Measurements from ENCODE around the gene AFF3. TPM values are rescaled to one million over a fixed set of nuclear protein-coding genes. Genes with fewer than 3 reads are reported as not detected.
"Not testable (repeated sequence)": the region's sequence is repeated elsewhere in the genome, so short reads cannot be mapped to it uniquely, and the experiment has no call there.

AFF3 gene
- total RNA-seq, 1 donor from 2014 or later = not detected

DNA sequence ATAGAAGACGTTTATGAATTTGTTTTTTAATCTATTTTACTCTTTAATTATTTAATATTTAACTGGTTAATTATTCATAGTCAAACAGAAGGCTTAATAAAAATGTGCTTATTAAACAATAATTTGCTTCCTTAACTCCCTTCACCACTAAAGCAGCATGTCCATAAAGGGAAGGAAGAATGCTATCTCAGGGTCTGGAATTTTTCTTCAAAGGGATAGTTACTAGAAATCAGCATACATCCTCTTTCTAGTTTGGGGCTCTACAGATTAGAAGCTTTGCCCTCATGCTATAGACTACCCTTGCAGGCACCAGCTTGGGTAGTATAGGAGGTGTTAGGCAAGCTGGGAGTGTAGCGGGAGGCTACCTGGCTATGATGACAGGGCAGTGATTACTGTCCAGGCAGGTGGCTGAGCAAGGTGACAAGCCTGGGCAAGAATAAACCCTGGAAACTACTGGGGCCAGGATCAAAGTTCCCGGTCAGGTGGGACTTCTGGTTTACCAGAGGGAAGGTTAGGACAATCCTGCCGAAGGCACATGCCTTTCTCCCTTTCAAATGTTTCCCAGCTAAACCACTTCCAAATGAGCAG is 376.6 kb downstream of the AFF3 start:
- no peak for DNase-seq (ENCODE audit: low read depth)

DNA sequence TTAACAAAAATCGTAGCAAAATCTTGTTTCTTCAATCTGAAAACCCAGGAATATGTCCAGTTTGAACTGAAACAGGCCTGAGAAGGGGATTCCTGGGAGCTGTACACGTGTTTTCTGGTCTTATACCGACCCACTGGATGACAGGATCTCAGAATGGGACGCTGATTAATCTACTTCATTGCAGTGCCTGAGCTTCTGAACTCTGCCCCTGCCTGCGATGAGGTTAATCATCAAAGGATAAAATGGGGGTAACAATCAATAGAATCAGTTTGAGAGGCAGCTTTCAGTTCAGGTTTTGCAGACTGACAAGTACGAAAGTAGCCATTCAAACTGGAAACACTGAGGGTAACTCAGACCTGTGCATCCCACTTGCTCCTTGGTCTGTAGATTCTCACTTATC is 378.6 kb downstream of the AFF3 start:
- DNase-seq (ENCODE audit: low read depth) = no peak

GRCh38 chr2:99762714-99763113 is 379.7 kb downstream of the AFF3 start:
- DNase-seq (ENCODE audit: low read depth) = no peak

GRCh38 chr2:99757611-99758114 is 384.7 kb downstream of the AFF3 start:
- DNase-seq (ENCODE audit: low read depth) = no peak

DNA sequence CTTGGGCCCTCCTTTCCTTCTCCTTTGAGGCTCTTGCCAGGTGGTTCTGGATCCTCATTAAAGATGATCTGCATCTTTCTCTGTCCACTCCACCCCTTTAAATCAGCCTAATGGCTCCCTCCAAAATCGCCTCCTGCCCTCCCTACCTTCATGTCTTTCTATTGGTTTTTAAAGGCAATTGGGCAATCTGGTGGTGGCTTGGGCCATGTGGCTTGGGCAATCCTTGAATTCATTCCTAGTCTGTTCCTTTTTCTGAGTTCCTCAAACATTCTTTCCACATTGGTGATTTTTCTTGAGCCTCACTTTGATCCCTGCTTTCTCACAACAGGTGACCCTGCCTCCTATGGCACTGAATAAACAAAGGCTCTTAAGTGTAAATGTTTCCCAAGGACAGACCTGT is 386.3 kb downstream of the AFF3 start:
- no peak for DNase-seq (ENCODE audit: low read depth)

GRCh38 chr2:99754210-99754609 is 388.2 kb downstream of the AFF3 start:
- no peak for DNase-seq (ENCODE audit: low read depth)

DNA sequence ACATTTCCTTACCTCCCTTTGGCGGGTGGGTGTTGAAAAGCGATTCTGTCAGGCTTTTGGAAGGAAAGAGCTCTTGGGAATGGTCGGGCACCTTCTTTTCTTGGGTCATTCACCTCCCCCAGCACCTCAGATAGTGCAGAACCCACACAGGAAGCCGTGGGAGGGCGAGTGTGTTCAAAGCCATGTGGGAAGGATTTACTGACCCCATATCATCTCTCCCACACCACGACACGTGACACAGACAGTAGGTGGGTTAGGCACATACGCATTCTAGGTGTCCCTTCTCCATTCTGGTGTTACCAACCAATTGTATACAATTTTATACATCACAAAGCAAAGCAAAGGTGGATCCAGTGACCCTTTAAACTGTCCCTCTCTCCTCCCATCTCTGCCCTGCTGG is 388.9 kb downstream of the AFF3 start:
- no peak for DNase-seq (ENCODE audit: low read depth)

DNA sequence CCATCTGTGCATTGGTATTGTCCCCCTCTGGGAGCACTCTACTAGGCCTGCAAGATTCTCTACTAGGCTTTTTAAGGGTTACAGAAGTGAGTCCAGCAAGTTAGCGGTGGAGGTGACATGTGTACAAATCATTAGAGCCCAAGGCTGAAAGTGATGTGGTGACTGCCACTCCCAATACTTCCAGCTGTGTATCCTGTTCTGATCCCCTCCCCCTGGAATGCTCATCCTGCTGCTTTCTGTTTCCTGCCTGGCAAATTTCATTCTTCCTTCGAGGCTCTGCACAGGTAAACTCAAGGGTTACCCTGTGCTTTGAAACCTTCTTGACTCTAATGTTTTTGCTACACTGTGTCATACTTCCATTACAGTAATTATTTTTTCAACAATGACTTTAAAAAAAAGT is 394.0 kb downstream of the AFF3 start:
- no peak for DNase-seq (ENCODE audit: low read depth)

DNA sequence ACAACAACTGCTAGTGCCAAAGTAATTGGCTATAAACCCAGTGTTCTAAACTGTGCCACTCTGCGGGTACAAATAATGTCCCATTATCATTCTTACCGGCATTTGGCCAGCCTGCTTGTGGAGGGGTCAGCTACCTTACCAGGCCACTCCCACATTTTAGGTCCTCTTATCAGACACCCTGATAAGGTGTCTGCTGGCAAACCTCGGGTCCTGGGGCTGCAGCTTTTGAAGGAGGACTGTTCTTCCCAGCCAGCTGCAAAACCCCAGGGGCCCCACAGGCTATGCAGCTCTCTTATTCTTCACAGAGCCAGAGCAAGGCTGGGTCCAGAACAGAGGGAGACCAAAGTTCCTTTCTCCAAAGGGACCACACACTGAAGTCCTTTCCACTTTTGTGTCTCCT is 394.5 kb downstream of the AFF3 start:
- DNase-seq (ENCODE audit: low read depth) = no peak

DNA sequence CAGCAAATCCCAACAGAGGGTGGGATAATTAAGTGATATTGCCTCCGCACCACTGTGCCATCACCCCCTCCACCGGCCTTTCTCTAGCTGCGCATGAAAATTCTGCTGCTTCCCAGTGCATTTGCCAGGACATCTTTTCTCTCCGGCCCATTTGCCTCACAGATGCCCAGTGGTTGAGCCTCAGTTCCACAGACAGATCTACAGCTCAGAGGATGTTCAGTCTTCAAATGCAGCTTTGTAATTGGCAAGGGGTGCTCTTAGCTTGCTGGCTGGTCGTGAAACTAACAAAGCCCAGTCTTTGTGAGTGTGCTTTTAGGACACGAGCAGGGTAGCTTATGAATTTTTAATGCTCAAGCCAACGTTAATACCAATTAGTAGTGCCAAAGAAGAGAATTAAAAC is 399.2 kb downstream of the AFF3 start:
- no peak for DNase-seq (ENCODE audit: low read depth)

DNA sequence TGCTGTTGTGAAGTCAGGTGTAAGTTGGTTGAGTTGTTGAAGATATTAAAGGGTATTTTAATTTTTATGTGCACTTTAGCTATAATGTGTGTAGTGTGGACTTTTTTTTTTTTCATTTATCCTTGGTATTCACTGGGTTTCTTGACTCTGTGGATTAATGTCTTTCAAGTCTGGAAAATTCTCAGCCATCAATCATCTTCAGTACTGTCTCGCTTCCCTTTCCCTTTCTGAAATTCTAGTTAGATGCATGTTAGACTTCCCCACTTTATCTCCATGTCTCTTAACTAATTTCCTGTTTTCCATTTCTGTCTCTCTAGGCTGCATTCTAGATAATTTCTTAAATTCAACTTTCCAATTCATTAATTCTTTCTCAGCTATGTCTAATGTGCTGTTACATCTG is 404.9 kb downstream of the AFF3 start:
- DNase-seq (ENCODE audit: low read depth) = no peak

DNA sequence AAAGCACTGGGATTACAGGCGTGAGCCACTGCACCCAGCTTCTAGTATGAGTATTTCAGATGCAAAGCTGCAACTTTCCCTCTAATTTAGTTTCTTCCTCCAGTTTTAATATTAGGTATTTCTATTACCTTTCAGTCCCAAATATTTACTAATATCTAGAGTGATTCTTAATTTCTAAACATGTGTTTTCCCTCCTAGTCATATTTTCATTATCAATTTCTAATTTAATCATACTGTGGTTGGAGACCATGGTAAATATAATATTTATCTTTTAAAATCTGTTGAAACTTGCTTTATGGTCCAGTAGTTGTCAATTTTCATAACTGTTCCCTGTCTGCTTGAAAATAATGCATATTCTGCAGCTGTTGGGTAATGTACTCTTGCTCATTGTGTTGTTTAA is 406.6 kb downstream of the AFF3 start:
- DNase-seq (ENCODE audit: low read depth) = no peak

- not testable (repeated sequence) for DNase-seq (ENCODE audit: low read depth)
Observed at GRCh38 chr2:99735314-99735713, 407.1 kb downstream of the AFF3 start.

GRCh38 chr2:99734236-99734635 is 408.2 kb downstream of the AFF3 start:
- DNase-seq (ENCODE audit: low read depth) = no peak

DNA sequence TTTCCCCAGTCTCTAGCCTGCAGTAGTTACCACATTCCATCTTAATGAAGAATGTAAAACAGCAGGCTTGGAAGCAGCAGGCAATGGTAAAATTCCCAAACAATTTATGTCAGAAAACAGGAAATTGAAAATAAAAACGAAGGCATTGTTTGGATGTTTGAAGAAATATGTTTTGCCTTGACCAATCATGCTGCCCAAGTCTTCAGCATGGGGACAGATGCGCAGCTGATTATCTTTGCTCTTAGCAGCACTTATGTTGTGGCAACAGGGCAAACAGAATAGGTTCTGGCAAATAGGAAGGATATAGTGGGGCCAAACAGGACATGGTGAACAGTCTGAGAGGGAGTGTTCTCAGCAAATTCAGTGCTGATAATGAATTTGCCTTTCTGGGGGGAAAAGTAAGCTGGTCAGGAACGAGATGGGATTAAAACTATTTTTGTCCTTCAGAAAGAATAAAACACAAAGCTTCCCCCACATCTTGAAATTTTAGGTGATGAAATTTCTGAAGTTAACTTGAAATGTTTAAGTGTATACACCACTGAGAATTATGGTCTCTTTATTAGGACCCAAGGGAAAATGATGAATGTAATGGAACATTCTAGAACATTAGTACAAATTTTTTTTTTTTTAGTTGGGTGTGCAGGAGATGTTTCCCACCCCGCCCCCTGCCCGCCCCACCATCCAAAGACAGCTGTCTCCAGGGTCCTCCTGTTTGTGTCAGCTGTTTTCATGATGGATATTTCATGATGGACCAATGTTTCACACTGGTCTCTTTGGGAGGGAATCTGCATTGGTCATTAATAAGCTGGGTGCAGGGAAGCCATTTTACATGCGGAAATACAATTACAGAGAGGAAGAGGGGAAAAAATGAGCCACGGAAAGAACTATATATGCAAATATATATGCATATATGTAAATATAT is 413.0 kb downstream of the AFF3 start:
- no peak for DNase-seq (ENCODE audit: low read depth)

DNA sequence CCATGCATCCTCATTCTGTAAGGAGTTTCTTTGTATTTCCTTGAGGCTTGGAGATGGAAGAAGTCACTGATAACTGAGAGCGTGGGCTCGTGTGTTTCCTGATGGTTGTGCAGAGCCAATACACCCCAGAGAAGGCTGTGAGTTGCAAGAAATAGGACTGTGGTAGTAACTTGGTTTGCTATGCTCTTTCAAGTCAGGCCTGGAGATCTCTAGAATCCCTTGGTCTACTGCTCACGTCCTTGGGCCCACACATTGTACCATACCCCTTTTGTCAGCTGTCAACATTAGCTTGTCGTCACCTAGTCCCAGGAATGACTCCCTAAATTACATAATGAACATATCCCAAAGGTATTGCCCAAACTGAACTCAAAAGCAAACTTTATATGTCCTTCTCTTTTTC is 414.2 kb downstream of the AFF3 start:
- no peak for DNase-seq (ENCODE audit: low read depth)

DNA sequence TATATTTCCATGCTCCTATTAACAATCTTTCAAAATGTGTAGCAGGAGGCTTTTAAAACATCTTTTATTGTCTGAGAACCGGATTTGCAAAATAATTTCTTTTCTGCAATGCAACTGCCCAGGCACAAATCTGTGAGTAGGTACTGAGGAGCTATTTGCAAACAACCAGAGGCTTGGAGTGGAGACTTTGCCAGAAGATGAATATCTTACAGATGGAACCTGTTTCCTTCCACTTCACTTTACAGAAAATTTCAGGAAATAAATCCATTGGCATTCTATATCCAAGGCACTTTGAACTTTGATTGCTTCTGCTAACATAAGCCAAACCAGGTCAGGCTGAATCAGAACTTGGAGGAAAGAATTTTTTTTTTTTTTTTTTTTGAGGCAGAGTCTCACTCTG is 415.2 kb downstream of the AFF3 start:
- DNase-seq (ENCODE audit: low read depth) = no peak

- DNase-seq (ENCODE audit: low read depth) = no peak
Observed at GRCh38 chr2:99726691-99727090, 415.7 kb downstream of the AFF3 start.

DNA sequence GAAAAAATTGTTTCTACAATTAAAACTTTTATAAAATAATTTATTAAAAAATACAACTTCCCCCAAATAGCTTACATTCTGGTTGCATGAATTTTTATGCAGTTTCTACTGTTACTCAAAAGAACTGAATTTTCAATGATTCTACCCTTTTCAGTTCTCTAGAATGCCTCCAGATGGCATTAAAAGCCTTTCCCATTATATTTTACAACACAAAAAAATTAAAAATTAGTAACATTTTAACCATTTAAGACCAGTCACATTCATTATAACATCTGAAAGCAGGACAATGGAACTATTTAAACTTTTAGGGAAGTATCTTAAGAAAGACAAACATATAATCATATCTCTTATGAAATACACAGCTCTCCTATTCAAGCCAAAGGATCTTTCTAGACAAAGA is 416.6 kb downstream of the AFF3 start:
- no peak for DNase-seq (ENCODE audit: low read depth)

GRCh38 chr2:99722476-99722875 is 419.9 kb downstream of the AFF3 start:
- no peak for DNase-seq (ENCODE audit: low read depth)

- DNase-seq (ENCODE audit: low read depth) = no peak
Observed at GRCh38 chr2:99719102-99719501, 423.3 kb downstream of the AFF3 start.

DNA sequence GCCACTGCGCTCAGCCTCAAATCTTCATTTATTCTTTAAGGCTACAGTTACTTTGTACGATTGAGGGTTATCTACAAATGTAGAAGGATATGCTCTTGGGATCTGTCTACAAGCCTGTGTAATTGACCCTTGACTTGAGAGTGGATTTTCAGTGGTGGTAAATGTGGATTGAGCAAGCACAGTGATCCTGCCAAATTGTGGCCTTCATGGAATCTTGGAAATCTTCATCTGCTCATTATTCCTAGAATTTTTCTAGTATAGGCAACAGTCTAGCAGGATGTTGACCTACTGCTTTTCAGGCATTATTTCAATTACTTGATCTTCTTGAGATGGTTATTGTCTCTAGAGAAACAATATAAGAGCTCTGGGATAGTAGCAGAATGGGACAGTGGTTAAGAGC is 426.4 kb downstream of the AFF3 start:
- DNase-seq (ENCODE audit: low read depth) = no peak

DNA sequence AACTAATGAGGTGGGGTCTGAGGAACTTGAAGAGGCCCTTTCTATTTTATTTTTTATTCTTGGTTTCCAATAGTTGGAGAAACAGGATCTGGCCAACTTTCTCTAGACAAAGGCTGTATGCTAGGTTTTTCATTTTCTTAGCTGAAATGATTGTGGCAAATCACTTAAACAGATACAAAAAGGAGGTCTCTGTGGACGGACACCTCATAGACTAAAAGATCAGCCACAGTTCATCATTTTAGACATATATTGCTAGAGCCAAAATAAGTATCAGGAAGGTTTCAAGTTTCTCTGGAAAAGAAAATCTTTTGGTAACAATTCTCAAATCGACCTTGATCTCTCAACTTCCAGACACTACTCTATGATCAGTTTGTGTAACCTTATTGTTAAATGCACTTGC is 428.0 kb downstream of the AFF3 start:
- DNase-seq (ENCODE audit: low read depth) = no peak
